Cortex of kidney (tissue), 1 donor: ENCODE results near the gene ATP1A3.
"Not testable (repeated sequence)": the region's sequence is repeated elsewhere in the genome, so short reads cannot be mapped to it uniquely, and the experiment has no call there.

Experiments
- DNase-seq: peaks from one replicate; lab custom pipeline; 2025; lab: John Stamatoyannopoulos, UW

The ATP1A3 gene

DNA sequence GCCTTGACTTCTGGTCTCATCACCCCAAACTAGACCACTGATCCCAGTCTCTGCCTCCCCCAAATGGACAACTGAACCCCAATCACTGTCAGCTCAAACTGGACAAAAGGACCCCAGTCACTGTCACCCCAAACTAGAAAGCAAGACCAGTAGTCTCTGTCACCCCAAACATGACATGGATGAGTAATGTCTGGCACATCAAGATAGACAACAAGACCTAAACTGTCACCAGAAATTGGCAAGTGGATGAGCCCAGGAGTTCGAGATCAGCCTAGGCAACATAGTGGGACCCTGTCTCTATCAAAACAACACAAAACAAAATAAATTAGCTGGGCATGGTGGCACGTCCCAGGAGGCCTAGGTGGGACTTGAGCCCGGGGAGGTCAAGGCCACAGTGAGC is 46.9 kb downstream of the ATP1A3 start:
- DNase-seq: no peak

GRCh38 chr19:41945135-41945766 is 48.8 kb downstream of the ATP1A3 start:
- no peak for DNase-seq

DNA sequence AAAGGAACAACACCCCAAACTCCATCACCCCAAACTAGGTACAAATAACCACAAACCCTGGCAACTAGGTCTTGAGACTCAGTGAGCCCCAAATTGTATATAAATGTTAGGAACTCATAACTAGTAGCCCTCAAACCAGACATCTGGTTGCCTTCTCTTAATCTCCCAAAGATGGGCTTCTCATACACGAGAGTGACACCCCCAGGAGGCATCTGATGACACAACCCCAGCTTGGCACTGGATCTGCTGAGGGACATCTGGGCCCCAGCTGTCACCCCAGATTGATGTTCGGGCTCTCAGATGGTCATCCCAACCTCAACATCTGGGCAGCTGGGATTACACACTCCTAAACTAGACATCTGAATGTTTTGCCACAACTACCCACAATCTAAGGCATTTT is 49.7 kb downstream of the ATP1A3 start:
- DNase-seq: no peak

DNA sequence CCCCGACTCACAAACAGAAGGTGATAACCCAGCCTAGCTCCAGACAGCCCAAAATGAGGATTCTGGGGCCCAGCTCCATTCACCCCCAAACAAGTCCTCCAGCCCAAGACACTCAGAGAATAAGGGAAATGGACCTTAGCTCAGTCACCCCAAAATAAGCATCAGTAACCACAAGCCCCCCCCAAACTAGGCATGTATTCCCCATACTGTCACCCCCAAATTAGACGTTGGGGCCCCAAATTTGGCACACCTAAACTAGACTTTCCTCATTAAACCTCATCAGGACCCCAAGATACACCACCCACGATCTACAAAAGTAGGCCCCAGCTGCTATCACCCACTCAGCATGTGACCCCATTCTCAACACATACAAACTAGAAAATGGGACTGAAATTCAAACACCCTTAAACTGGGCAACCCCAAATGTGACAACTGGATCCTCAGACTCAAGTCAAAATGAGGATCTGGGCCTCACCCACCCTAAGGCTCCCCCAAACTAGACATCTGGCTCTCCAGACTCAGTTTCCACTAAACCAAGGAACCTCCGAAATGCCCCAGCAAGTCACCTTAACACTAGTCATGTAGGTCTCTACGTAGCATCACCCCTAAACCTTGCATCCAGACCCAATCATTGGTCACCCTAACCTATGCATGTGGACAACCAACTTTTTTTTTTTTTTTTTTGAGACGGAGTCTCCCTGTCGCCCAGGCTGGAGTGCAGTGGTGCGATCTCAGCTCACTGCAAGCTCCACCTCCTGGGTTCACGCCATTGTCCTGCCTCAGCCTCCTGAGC is 52.4 kb downstream of the ATP1A3 start:
- DNase-seq: no peak

- no peak for DNase-seq
These were observed 53.2 kb downstream of the ATP1A3 start for GRCh38 chr19:41940731-41941409.

DNA sequence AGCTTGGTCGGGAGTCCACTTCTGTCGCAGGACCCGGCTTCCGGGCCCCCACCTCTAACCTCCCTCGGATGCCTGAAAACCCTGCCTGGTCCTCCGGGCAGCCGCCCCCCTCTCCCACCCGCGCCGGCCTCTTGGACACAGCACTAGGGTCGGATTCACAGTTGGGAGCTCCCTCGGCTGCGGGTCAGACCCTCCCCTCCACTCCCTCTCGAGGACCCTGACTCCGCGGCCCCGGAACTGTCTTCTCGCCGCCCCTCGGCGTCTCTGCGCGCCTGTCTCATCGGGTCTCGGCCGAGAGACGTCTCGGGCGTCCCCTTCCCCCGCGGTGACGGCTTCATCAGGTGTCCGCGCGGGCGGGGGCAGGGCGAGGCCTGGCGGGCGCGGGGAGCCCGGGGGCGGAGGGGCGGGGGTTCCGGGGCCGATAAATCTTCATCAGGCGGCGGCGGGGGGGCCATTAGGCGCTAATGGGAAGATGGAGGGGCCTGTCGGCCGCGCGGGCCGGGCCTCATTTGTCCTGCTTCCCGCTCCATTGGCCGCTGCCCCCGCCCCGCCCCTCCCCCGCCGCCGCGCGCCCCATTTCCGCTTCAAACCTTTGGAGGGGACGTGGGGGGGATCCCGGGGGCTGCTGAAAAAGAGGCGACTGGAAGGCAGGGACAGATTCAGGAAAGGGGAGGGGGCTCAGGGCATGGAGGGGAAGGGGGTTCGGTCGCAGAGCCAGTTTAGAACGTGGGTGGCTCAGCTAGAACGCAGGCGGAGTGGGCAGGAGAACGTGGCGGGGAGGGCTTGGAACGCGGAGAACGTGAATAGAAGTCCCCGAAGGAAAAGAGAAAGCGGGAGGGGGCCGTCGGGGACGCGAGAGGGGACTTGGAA is 53.9 kb downstream of the ATP1A3 start:
- DNase-seq: no peak

GRCh38 chr19:41939209-41939608 is 54.8 kb downstream of the ATP1A3 start:
- not testable (repeated sequence) for DNase-seq

DNA sequence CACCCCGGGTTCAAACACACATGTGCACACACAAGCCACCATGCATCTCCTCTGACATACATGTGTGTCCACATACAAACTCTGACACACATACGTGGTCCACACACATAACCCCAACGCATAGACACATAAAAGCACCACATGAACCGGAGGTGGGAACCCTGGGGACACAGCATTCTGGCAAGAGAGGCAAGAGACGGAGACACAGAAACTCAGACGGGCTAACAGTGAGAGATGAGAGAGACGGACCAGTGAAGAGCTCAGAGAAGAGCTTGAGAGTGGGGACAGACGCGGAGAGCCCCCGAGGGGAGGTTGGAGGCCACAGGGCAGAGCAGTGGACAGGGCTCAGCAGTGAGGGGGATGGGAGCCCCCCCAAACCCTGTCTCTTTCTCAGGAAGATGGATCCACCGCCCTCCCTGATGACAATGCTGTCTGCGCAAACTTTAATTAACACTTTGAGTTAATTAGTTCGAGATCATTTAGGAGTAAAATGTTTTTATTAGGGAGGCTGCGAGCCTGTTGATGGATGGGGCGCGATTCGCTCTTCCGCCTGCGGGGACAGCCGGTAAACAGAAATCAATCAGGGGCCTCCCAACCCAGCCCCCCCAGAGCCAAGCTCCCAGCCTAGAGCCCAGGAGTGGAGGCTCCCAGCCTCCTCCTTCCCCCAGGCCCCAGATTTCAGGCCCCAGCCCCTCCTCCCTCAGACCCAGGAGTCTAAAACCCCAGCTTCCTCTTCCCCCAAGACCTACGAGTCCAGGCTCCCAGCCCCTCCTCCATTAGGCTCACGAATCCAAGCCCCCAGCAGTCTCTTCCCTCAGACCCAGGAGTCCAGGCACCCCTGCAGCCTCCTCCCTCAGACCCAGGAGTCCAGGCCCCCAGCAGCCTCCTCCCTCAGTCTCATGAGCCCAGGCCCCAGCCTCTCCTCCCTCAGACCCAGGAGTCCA is 56.2 kb downstream of the ATP1A3 start:
- DNase-seq: no peak

DNA sequence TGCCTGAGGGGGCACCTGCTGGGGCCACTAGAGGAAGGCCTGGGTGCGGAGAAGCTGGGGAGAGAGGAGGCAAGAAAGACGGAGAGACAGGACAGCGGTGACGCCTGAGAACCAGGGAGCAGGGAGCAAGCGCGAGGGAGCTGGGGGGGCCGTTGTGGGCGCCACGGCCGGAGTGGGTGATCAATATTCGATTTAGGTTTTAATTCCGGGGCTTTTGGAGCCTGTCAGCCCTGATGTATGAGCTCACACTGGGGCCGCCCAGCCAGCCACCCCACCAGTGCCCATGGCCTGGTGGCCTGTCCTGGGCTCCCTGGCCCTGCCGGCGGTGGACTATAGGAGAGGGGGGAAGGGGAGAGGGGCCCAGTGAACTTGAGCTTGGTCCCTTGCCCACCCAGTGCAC is 57.1 kb downstream of the ATP1A3 start:
- DNase-seq: no peak

- no peak for DNase-seq
These were observed 57.6 kb downstream of the ATP1A3 start for GRCh38 chr19:41936416-41936850.

DNA sequence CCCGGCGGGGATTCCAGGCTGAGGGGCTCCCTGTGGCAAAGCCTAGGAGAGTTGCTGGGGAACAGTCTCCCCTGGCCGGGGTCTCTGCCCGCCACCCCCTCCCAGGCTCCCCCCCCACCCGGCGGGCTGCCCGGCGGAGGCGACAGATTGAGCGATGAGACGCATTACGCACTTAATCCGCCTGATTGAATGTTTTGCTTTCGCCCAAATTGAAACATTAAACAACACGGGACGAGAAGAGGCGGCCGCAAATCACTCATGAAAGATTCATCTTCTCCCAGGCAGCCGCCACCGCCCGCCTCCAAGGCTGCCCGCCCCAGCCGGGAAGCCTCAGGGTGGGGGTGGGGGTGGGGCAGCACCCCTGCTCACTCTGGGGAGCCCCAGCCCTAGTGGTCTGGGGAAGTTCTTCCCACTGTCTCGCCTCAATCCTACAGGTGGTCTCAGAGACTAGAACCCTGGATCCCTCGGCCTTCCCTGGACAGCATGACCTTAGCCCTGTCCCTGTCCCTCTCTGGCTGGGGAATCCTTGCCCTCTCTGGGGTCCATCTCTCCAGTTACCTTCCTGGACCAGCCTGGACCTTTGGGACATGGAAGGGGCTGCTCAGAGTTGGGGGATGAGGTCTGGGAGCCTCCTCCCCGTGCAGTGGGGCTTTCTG is 58.1 kb downstream of the ATP1A3 start:
- no peak for DNase-seq

- no peak for DNase-seq
These were observed 59.1 kb downstream of the ATP1A3 start for GRCh38 chr19:41934849-41935374.

DNA sequence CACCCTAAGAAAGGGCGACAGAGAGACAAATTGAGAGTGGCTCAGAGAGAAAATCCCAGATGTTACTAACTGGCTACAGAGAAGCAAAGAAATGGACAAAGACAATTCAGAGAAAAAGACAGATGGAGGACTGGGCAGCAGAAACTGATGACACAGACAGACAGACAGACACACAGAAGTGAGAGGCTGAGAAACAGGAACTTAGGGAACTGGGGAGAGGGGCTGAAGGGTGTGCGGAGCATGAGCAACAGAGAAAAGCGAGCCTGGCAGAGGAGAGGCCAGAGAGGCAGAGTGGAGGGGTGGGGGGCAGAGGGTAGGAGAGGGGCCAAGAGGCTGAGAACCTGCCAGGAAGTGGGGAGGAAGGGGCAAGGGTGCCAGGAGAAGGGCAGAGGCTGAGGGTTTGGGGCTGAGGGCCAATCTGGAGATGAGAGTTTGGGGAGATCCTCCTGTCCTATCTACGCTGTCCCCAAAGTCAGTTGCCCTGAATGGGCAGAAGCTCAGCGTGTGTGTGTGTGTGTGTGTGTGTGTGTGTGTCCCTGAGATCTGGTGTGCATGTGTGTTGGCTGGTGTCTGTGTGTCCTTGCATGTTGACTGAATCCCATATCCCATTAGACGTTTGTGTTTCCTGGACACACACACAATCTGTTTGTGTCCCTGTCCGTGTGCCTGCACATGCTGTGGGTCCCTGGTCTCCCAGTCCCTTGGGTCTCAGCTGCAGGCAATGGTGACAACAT is 60.2 kb downstream of the ATP1A3 start:
- DNase-seq: no peak

DNA sequence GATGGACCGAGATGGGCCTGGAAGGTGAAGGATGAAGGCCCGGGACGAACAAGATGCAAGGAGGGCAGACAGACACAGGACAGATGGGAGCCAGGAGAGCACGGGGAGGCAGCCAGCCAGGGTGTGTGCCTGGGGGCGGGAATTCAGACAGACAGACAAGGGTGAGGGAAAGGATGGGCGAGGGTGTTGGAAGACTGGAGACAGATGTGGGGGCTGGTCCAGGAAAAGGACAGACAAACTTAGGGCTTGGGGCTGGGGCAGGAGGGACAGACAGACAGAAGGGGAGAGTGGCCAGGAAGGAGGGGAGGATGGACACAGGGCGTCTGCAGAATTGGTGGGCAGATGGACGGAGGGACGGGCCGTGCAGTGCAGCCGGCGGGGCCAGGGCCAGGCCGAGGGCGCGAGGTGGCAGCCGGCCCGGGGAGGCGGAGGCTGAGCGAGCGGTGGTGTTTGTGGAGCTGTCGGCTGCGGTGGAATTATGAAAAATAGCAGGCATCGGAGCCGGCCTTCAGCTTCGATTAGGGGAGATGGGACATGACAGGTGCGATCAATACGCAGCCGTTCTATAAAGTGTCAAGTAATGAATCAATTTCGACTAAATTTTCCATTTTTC is 61.2 kb downstream of the ATP1A3 start:
- no peak for DNase-seq

DNA sequence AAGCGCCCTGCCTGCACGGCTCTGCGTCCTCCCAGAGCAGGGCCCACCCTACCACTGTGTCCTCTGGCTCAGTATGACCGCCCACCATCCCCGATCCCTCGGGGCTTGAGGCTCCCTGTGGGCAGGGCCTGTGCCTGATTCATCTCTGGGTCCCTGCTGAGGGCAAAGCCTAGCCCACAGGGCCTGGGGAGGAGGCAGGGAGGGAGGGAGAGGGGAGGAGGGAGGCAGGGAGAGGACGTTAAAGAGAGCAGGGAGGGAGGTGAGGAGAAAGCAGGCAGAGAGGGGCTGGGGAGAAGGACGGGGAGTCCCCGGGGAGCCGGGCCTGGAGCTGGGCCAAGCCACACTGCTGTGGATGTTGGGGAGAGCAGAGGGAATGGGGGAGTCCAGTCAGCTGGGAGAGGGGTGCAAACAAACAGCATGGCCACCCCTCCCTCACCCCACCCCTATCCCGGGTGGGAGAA is 61.7 kb downstream of the ATP1A3 start:
- DNase-seq: no peak

GRCh38 chr19:41930926-41931592 is 63.0 kb downstream of the ATP1A3 start:
- no peak for DNase-seq

DNA sequence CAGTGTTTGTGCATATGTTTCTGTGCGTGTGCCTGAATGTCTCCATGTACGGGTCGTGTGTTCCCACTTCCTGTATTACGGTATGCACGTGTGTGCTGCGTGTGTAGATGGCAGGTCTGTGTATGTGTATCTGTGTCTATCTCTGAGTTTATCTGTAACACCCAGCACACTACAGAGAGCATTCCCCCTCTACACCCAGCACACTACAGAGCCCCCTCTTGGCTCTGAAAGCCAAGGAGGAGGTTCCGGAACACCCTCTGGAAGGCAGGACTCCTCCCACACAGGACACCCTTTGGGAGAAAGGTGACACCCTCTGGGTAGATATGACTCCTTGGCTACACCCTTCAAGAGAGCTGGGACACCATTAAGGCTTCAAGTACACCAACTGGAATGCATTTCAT is 63.7 kb downstream of the ATP1A3 start:
- DNase-seq: no peak

DNA sequence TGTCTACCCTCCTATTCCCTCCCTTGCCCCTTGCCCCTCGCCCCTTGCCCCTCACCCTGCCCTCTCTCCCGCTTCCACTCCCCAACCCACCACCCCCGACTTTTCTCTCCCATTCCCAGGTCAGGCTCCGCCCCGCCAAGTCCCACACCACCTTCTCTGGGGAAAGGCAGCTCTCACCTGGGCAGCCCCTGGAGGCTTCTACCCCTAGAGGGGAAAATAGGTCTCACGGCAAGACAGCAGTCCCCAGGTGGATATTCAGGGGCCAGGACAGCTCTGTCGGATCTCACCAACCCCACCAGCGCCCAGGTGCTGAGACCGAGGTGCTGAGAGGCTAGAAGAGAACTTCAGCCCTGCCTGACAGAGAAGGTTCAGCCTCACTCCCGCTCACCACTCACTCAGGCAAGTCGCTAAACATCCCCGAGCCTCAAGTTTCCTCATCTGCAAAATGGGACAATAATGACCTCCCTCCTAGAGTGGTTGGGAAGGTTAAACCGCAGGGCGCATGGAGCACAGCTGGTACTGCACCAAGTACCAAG is 64.4 kb downstream of the ATP1A3 start:
- no peak for DNase-seq
